K562 (cell line): ENCODE measurements around the gene ADSS2. TPM values are rescaled to one million over a fixed set of nuclear protein-coding genes. Genes with fewer than 3 reads are reported as not detected.

Experiments used
- COPS2 ChIP-seq: fragments of 450-650 bp; conservative IDR thresholded peaks from 2 replicates; pipeline ENCODE4 v1.6.1; 2016; ENCODE audit warnings: mild to moderate bottlenecking, moderate library complexity
- DMBX1 ChIP-seq: fragments of 250-450 bp; sonication (Bioruptor Pico); IDR thresholded peaks from 2 replicates; pipeline ENCODE4 v1.8.0; 2022; ENCODE audit warnings: inconsistent platforms, mild to moderate bottlenecking, moderate library complexity, borderline replicate concordance
- FOXP4 ChIP-seq: sonication (generic); formaldehyde crosslinking; IDR thresholded peaks from 2 replicates; pipeline ENCODE4 v1.8.0; 2022; ENCODE audit warnings: mild to moderate bottlenecking, missing genetic modification reagents, borderline replicate concordance
- HMGXB4 ChIP-seq: sonication (generic); formaldehyde crosslinking; IDR thresholded peaks from 2 replicates; pipeline ENCODE4 v1.8.1; 2023; ENCODE audit warnings: mild to moderate bottlenecking, missing genetic modification reagents
- IFI16 ChIP-seq: fragments of 250-450 bp; sonication (Bioruptor Pico); IDR thresholded peaks from 2 replicates; pipeline ENCODE4 v2.1.2; 2022; ENCODE audit warnings: mild to moderate bottlenecking, inconsistent platforms
- MBD1 ChIP-seq: fragments of 250-450 bp; sonication (Bioruptor Pico); IDR thresholded peaks from 2 replicates; pipeline ENCODE4 v1.8.0; 2022; ENCODE audit warnings: inconsistent platforms
- NFYB ChIP-seq: IDR thresholded peaks from 2 replicates; pipeline ENCODE4 v1.6.1; 2011; ENCODE audit warnings: mild to moderate bottlenecking, moderate library complexity; ENCODE audit not compliant: insufficient read length; ENCODE audit errors: extremely low read depth
- PHF8 ChIP-seq: fragments of 200-600 bp; sonication (generic); IDR thresholded peaks from 2 replicates; pipeline ENCODE4 v1.6.1; 2012; ENCODE audit warnings: mixed run types, mild to moderate bottlenecking, inconsistent platforms, low read length, moderate library complexity, borderline replicate concordance
- PML ChIP-seq: IDR thresholded peaks from 2 replicates; pipeline ENCODE4 v1.6.1; 2012; ENCODE audit warnings: low read length, inconsistent platforms
- RBM14 ChIP-seq: fragments of 200-400 bp; formaldehyde crosslinking; IDR thresholded peaks from 2 replicates; pipeline ENCODE4 v1.6.1; 2018; ENCODE audit warnings: low read depth, mild to moderate bottlenecking, low read length, moderate library complexity, borderline replicate concordance; ENCODE audit not compliant: insufficient read depth
- RBM15 ChIP-seq: fragments of 200-400 bp; formaldehyde crosslinking; IDR thresholded peaks from 2 replicates; pipeline ENCODE4 v1.6.1; 2018; ENCODE audit warnings: mild to moderate bottlenecking, low read length, moderate library complexity; ENCODE audit not compliant: insufficient read depth
- RBM25 ChIP-seq: fragments of 200-400 bp; formaldehyde crosslinking; IDR thresholded peaks from 2 replicates; pipeline ENCODE4 v1.6.1; 2018; ENCODE audit warnings: low read length, low read depth, moderate library complexity; ENCODE audit not compliant: severe bottlenecking
- SRSF1 ChIP-seq: fragments of 200-400 bp; formaldehyde crosslinking; IDR thresholded peaks from 2 replicates; pipeline ENCODE4 v1.6.1; 2017; ENCODE audit warnings: mild to moderate bottlenecking, low read depth, low read length, moderate library complexity
- THAP7 ChIP-seq: fragments of 250-450 bp; sonication (Bioruptor Pico); IDR thresholded peaks from 2 replicates; pipeline ENCODE4 v1.5.0; 2021
- XRCC3 ChIP-seq: fragments of 450-650 bp; IDR thresholded peaks from 2 replicates; pipeline ENCODE4 v1.6.1; 2017; ENCODE audit warnings: mild to moderate bottlenecking, moderate library complexity
- ZBTB2 ChIP-seq: fragments of 450-650 bp; IDR thresholded peaks from 2 replicates; pipeline ENCODE4 v1.6.1; 2016; ENCODE audit warnings: antibody characterized with exemption
- ZFX ChIP-seq: sonication (generic); formaldehyde crosslinking; IDR thresholded peaks from 2 replicates; pipeline ENCODE4 v1.8.0; 2022; ENCODE audit warnings: mild to moderate bottlenecking, missing genetic modification reagents, moderate library complexity
- ZKSCAN3 ChIP-seq: fragments of 250-450 bp; sonication (Bioruptor Pico); IDR thresholded peaks from 2 replicates; pipeline ENCODE4 v1.4.0; 2020
- ZNF282 ChIP-seq: sonication (generic); formaldehyde crosslinking; IDR thresholded peaks from 2 replicates; pipeline ENCODE4 v1.8.1; 2023; ENCODE audit warnings: missing genetic modification reagents
- ZNF445 ChIP-seq: fragments of 250-450 bp; sonication (Bioruptor Pico); IDR thresholded peaks from 2 replicates; pipeline ENCODE4 v1.4.0; 2020; ENCODE audit warnings: low read depth, mild to moderate bottlenecking, moderate library complexity
- polyA plus RNA-seq, 8 experiments: library from polyadenylated mRNA; depleted of rRNA in 4 of 8; stranded (reverse) in 5 of 8; unstranded in 3 of 8; fragments of >200 nt; fragmentation: Nextera tagmentation in 2 of 8; fragmentation: Illumina TruSeq in 1 of 8; extraction: Ambion mirVana in 2 of 8; extraction: Trizol in 1 of 8; gene quantifications; 2 replicates each; pipeline versions ENCODE4 v1.2.1 to v1.2.3, GENCODE V29; 2011 to 2014; ENCODE audit warnings: inconsistent platforms in 1 of 8, missing spikeins in 1 of 8
- total RNA-seq, 7 experiments: library from RNA; depleted of rRNA in 6 of 7; stranded (reverse); fragments of >200 nt in 6 of 7; fragmentation: Illumina TruSeq in 2 of 7; extraction: Trizol in 2 of 7; gene quantifications; 2 replicates each; pipeline versions ENCODE4 v1.2.1 to v1.2.3, GENCODE V29; 2011 to 2021; ENCODE audit warnings: low replicate concordance in 1 of 7

ADSS2 gene
- total and polyA plus RNA-seq, 9 of the 15 experiments (the other 6 are each of a cell fraction or from before 2014, with no cell fraction given) = 8.8 to 63.8 (median 59.4) TPM

GRCh38 chr1:244367399-244368114 lies 84.2 kb downstream of the ADSS2 start (continued):
- TF ChIP-seq DMBX1 (CRISPR knock-in tag) (peak; percentile 56; the same call in 1 of the 2 replicates), THAP7 (no peak), FOXP4 (CRISPR knock-in tag) (0 out of 2 replicates have a peak, but pooled peaks have one; percentile 38), ZNF445 (peak; percentile 50; the same call in 1 of the 2 replicates), HMGXB4 (CRISPR knock-in tag) (no peak), MBD1 (CRISPR knock-in tag) (no peak), SRSF1 (no peak), PML (no peak; the same call in 1 of the 2 replicates), ZKSCAN3 (CRISPR knock-in tag) (no peak), ZBTB2 (no peak), RBM15 (no peak), RBM14 (0 out of 2 replicates have a peak, but pooled peaks have one; percentile 52), XRCC3 (no peak), PHF8 (peak; percentile 49; the same call in 1 of the 2 replicates), NFYB (no peak), ZFX (peak; percentile 86), COPS2 (no peak), RBM25 (no peak), ZNF282 (0 out of 2 replicates have a peak, but pooled peaks have one; percentile 51), IFI16 (CRISPR knock-in tag) (no peak)
